HCT116 (cell line): ENCODE data around the gene LY6G6C. TPM values are rescaled to one million over a fixed set of nuclear protein-coding genes. Genes with fewer than 3 reads are reported as not detected.

Source experiments
- ATAC-seq: fragments of 200-7000 bp; cut with Tn5 transposase; 2 replicates; pipeline ENCODE4 v1.9.1; 2020; ENCODE audit warnings: mild to moderate bottlenecking, moderate library complexity
- BruUV-seq: library from RNA; stranded (reverse); fragments of 400-500 nt; replicated peaks from 2 replicates; lab custom pipeline; 2021; lab: Mats Ljungman, UMichigan
- CTCF ChIA-PET: fragments of 300-600 bp; sonication (Branson Sonifier 250); formaldehyde crosslinking; loops from one replicate; lab custom pipeline; 2021; ENCODE audit warnings: antibody characterized with exemption; lab: Charles Lee
- POLR2A ChIA-PET: fragments of 300-600, 350-600 bp; sonication (Branson Sonifier 250); formaldehyde crosslinking; loops from one replicate; lab custom pipeline; 2021; ENCODE audit warnings: antibody characterized with exemption; lab: Charles Lee
- RAD21 ChIA-PET, 2 experiments: fragments of 300-600 bp; sonication (Branson Sonifier 250); formaldehyde crosslinking; loops; one replicate each; lab custom pipeline; 2023; ENCODE audit warnings: low total read pairs in 2 of 2; ENCODE audit not compliant: uncharacterized antibody in 2 of 2, unreplicated experiment in 2 of 2, low non-redundant PET in 1 of 2; lab: Charles Lee
- DNase-seq: peaks from one replicate; pipeline ENCODE4 v3.0.0-alpha.2; 2010; ENCODE audit warnings: low read depth, low spot score
- H2AFZ ChIP-seq: fragments of 200-600 bp; shearing (Covaris generic), sonication (generic); 2 replicates; pipeline ENCODE4 v1.6.1; 2017; ENCODE audit warnings: low read depth, mixed run types, mixed read lengths, antibody characterized with exemption, low read length; ENCODE audit not compliant: poor library complexity, severe bottlenecking
- H3K27ac ChIP-seq: 2 replicates; pipeline ENCODE4 v1.5.1; 2012; ENCODE audit warnings: low read depth, low read length
- H3K27me3 ChIP-seq: fragments of 200-600 bp; sonication (generic); 2 replicates; pipeline ENCODE4 v1.6.1; 2016; ENCODE audit warnings: mixed run types, low read length, mixed read lengths; ENCODE audit not compliant: insufficient read depth
- H3K36me3 ChIP-seq, 2 experiments: fragments of 200-500 bp in 1 of 2; fragments of 200-600 bp in 1 of 2; sonication (Bioruptor generic) in 1 of 2; sonication (generic) in 1 of 2; 2 replicates each; pipeline versions ENCODE4 v1.5.1 to v1.6.1; 2014 to 2016; ENCODE audit warnings: low read length in 2 of 2, inconsistent platforms in 1 of 2, mixed read lengths in 1 of 2, mixed run types in 1 of 2; ENCODE audit not compliant: insufficient read depth in 2 of 2, control insufficient read depth in 1 of 2
- H3K4me1 ChIP-seq, 2 experiments: fragments of 200-600 bp in 1 of 2; sonication (generic) in 1 of 2; 2 replicates each; pipeline versions ENCODE4 v1.5.1 to v1.6.1; 2012 to 2017; ENCODE audit warnings: low read length in 2 of 2, inconsistent platforms in 1 of 2, mild to moderate bottlenecking in 1 of 2, mixed read lengths in 1 of 2, mixed run types in 1 of 2, moderate library complexity in 1 of 2; ENCODE audit not compliant: insufficient read depth in 2 of 2, control insufficient read depth in 1 of 2
- H3K4me2 ChIP-seq: fragments of 200-600 bp; sonication (generic); 2 replicates; pipeline ENCODE4 v1.6.1; 2017; ENCODE audit warnings: mixed run types, low read length, mixed read lengths
- H3K4me3 ChIP-seq, 2 experiments: fragments of 200-600 bp in 1 of 2; sonication (generic) in 1 of 2; replicated peaks in 1 of 2; 2 replicates each; pipeline ENCODE4 v1.5.1; 2011 to 2016; ENCODE audit warnings: low read length in 2 of 2, control low read depth in 1 of 2, low read depth in 1 of 2, mild to moderate bottlenecking in 1 of 2, mixed read lengths in 1 of 2, mixed run types in 1 of 2
- H3K79me2 ChIP-seq: fragments of 200-600 bp; sonication (generic); 2 replicates; pipeline ENCODE4 v1.6.1; 2017; ENCODE audit warnings: mild to moderate bottlenecking, mixed run types, low read length, moderate library complexity, mixed read lengths; ENCODE audit not compliant: insufficient read depth
- H3K9ac ChIP-seq: fragments of 200-600 bp; sonication (generic); 2 replicates; pipeline ENCODE4 v1.6.1; 2016; ENCODE audit warnings: low read length, mixed read lengths
- H3K9me2 ChIP-seq: fragments of 200-600 bp; sonication (generic), shearing (Covaris generic); 2 replicates; pipeline ENCODE4 v1.6.1; 2017; ENCODE audit warnings: mixed run types, mild to moderate bottlenecking, moderate library complexity; ENCODE audit not compliant: insufficient read depth
- H3K9me3 ChIP-seq, 2 experiments: fragments of 200-500 bp in 1 of 2; fragments of 200-600 bp in 1 of 2; sonication (Bioruptor generic) in 1 of 2; sonication (generic) in 1 of 2; 2 replicates each; pipeline ENCODE4 v1.6.1; 2014 to 2017; ENCODE audit warnings: low read length in 2 of 2, mixed read lengths in 2 of 2, inconsistent platforms in 1 of 2, low read depth in 1 of 2, mild to moderate bottlenecking in 1 of 2, mixed run types in 1 of 2, moderate library complexity in 1 of 2; ENCODE audit not compliant: control insufficient read depth in 1 of 2, insufficient read depth in 1 of 2
- H4K20me1 ChIP-seq: fragments of 200-600 bp; sonication (generic), shearing (Covaris generic); 2 replicates; pipeline ENCODE4 v1.6.1; 2017; ENCODE audit warnings: mixed run types, mild to moderate bottlenecking, moderate library complexity; ENCODE audit not compliant: insufficient read depth
- ATF3 ChIP-seq: IDR thresholded peaks from 2 replicates; pipeline ENCODE4 v1.6.1; 2012
- EGR1 ChIP-seq: IDR thresholded peaks from 2 replicates; pipeline ENCODE4 v1.6.1; 2012; ENCODE audit warnings: low read depth
- FOSL1 ChIP-seq: IDR thresholded peaks from 2 replicates; pipeline ENCODE4 v1.6.1; 2012; ENCODE audit warnings: low read depth
- POLR2AphosphoS5 ChIP-seq: IDR thresholded peaks from 2 replicates; pipeline ENCODE4 v1.6.1; 2011; ENCODE audit warnings: mild to moderate bottlenecking, low read depth, low read length, moderate library complexity
- REST ChIP-seq: IDR thresholded peaks from 2 replicates; pipeline ENCODE4 v1.6.1; 2012; ENCODE audit warnings: low read depth
- TCF7L2 ChIP-seq: IDR thresholded peaks from 2 replicates; pipeline ENCODE4 v1.7.0; 2011; ENCODE audit warnings: borderline replicate concordance, inconsistent platforms; ENCODE audit not compliant: insufficient read depth, insufficient read length; ENCODE audit errors: extremely low read depth
- YY1 ChIP-seq: IDR thresholded peaks from 2 replicates; pipeline ENCODE4 v1.6.1; 2011; ENCODE audit warnings: low read length, low read depth, moderate library complexity, mild to moderate bottlenecking; ENCODE audit not compliant: insufficient replicate concordance; ENCODE audit errors: extremely low read depth
- ZBTB33 ChIP-seq: IDR thresholded peaks from 2 replicates; pipeline ENCODE4 v1.6.1; 2011; ENCODE audit warnings: mild to moderate bottlenecking, low read length, moderate library complexity; ENCODE audit not compliant: insufficient replicate concordance; ENCODE audit errors: extremely low read depth
- ZNF274 ChIP-seq: fragments of 200-500 bp; sonication (Bioruptor generic); IDR thresholded peaks from 2 replicates; pipeline ENCODE4 v1.6.1; 2014; ENCODE audit warnings: mild to moderate bottlenecking, low read depth, low read length, inconsistent platforms
- intact Hi-C: fragments of 100-400 bp; cut with micrococcal nuclease; formaldehyde crosslinking; loops from 2 replicates; pipeline ENCODE4 v1.10.0; 2022
- total RNA-seq: library from RNA; stranded (reverse); gene quantifications from one replicate; pipeline ENCODE4 v1.2.1, GENCODE V29; 2021; ENCODE audit not compliant: unreplicated experiment
- TF ChIP-seq, protein P1 (sequence below): IDR thresholded peaks from 2 replicates; pipeline ENCODE4 v1.6.1; 2012
- TF ChIP-seq, protein P2 (sequence below), 3 experiments: fragments of 200-600 bp in 1 of 3; sonication (generic) in 1 of 3; IDR thresholded peaks in 2 of 3; conservative IDR thresholded peaks in 1 of 3; 2 replicates each; pipeline ENCODE4 v1.5.1; 2012 to 2017; ENCODE audit warnings: low read depth in 2 of 3, low read length in 2 of 3, antibody characterized with exemption in 1 of 3, borderline replicate concordance in 1 of 3, control low read depth in 1 of 3, mild to moderate bottlenecking in 1 of 3, mixed read lengths in 1 of 3, mixed run types in 1 of 3, moderate library complexity in 1 of 3; ENCODE audit not compliant: insufficient read depth in 1 of 3

The LY6G6C gene
- total RNA-seq, 1 experiment from 2014 or later: 0.54 TPM

- no peak for TF ChIP-seq REST
- TF ChIP-seq, protein P1, sequence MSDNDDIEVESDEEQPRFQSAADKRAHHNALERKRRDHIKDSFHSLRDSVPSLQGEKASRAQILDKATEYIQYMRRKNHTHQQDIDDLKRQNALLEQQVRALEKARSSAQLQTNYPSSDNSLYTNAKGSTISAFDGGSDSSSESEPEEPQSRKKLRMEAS: no peak
Observed at GRCh38 chr6:31720196-31720770, 1.3 kb downstream of the LY6G6C start (continued).

DNA sequence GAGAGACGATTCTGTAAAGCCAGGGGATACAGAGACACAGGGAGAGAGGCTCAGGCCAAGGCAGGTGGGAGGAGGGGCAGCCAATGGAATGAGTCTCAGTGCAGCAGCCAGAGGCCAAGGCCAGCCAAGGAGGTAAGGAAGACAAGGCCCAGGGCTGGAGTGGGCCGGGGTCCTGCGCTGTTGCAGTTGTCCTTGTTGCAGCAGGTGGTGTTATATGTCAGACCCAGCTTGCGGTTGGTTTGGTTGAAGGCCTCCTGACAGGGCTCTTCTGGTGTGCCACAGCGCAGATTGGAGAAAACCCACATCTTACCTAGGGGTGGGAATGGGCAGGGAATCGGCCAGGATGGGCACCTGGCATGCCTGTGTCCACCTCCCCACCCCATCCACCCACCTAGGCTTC, 2.5 kb downstream of the LY6G6C start:
- CTCF ChIA-PET: no interaction called here
- H2AFZ ChIP-seq: no peak overlapping the region

More for the DNA sequence above, 2.5 kb downstream of the LY6G6C start:
- H3K4me2 ChIP-seq: peak overlapping the region; percentile 68
- BruUV-seq: no TSS peak
- intact Hi-C loops: no loop called here
- no peaks in the 10 kb centered on the region for H3K36me3 ChIP-seq
- H3K9me2 ChIP-seq: no peaks in the 10 kb centered on the region
- H3K9ac ChIP-seq: no peak overlapping the region
- ChIA-PET RAD21 (no interaction called here), POLR2A (no interaction called here)
- no peaks in the 10 kb centered on the region for H3K79me2 ChIP-seq
- TF ChIP-seq TCF7L2 (no peak), ZBTB33 (no peak), POLR2AphosphoS5 (no peak), EGR1 (no peak), YY1 (no peak), FOSL1 (no peak), ATF3 (no peak), ZNF274 (no peak)
- TF ChIP-seq, protein P2, sequence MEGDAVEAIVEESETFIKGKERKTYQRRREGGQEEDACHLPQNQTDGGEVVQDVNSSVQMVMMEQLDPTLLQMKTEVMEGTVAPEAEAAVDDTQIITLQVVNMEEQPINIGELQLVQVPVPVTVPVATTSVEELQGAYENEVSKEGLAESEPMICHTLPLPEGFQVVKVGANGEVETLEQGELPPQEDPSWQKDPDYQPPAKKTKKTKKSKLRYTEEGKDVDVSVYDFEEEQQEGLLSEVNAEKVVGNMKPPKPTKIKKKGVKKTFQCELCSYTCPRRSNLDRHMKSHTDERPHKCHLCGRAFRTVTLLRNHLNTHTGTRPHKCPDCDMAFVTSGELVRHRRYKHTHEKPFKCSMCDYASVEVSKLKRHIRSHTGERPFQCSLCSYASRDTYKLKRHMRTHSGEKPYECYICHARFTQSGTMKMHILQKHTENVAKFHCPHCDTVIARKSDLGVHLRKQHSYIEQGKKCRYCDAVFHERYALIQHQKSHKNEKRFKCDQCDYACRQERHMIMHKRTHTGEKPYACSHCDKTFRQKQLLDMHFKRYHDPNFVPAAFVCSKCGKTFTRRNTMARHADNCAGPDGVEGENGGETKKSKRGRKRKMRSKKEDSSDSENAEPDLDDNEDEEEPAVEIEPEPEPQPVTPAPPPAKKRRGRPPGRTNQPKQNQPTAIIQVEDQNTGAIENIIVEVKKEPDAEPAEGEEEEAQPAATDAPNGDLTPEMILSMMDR (IDR thresholded peaks at IDR 0.05 in 2 of 3, conservative IDR thresholded peaks at IDR 0.05 in 1 of 3; ENCODE audit: borderline replicate concordance in 1 of 3, insufficient read depth in 1 of 3, low read depth in 2 of 3, low read length in 2 of 3): no peak
- H3K27me3 ChIP-seq: no peaks in the 10 kb centered on the region
- ATAC-seq (peak; percentile 5; the same call in 1 of the 2 replicates), DNase-seq (no peak)
- no peaks in the 10 kb centered on the region for H4K20me1 ChIP-seq
- H3K27ac ChIP-seq: peak overlapping the region; percentile 36; the same call in 1 of the 2 replicates
- no peaks in the 10 kb centered on the region for H3K9me3 ChIP-seq
- H3K4me3 ChIP-seq: 0 out of 4 replicates have a peak overlapping the region, but pooled peaks of 1 of the 2 experiments have one; percentile 14
- H3K4me1 ChIP-seq: peaks cover 35 to 49% of the 10 kb centered on the region in 2 experiments
